Skin of body (tissue), 2 donors: Measurements from ENCODE around the gene DUSP10. TPM values are rescaled to one million over a fixed set of nuclear protein-coding genes. Genes with fewer than 3 reads are reported as not detected.

Experiments used
- DNase-seq: peaks from one replicate; lab custom pipeline; 2025; lab: John Stamatoyannopoulos, UW
- total RNA-seq: library from RNA; depleted of rRNA; stranded (reverse); fragments of >200 nt; gene quantifications from one replicate; pipeline ENCODE4 v1.2.3, GENCODE V29; 2014

The DUSP10 gene
- total RNA-seq, 1 donor from 2014 or later: 14.0 TPM

DNA sequence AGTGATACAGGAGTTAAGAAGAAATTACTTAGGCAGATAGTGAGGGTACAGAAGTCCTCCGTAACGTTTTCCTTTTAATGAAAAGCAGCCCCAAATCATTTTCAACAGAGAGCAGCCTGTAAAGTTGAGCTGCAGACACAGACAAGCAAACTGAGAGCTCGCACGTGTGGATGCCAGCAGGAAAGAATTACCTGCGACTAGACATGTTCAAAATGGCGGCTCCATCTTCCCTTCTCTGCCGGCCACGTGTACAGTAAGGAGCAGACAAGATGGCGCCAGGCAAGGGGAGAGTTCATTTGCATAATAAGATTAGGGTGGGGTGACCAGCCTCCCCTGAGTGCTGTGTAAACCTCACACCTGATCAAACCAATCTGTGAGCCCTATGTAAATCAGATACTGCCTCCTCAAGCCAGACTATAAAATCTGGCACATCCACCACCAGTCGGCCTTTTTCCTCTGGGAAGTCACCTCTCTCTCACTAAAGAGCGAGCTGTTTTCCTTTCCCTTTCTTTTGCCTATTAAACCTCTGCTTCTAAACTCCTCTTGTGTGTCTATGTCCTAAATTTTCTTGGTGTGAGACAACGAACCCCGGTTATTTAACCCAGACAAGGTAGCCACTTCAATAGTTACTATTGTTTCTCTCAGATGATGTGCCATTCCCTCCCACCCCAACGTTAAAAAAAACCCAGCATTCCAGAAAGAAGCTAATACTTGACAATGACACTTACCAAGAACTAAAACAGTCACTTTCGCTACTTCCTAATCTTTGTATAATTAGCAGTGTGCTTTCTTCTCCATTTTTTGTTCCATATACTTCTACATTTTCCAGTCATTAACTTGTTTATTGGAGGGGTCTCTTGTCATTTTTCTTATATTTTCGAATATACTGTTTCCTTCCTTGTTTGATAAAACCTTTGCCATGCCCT is 27.4 kb downstream of the DUSP10 start:
- no peak for DNase-seq

DNA sequence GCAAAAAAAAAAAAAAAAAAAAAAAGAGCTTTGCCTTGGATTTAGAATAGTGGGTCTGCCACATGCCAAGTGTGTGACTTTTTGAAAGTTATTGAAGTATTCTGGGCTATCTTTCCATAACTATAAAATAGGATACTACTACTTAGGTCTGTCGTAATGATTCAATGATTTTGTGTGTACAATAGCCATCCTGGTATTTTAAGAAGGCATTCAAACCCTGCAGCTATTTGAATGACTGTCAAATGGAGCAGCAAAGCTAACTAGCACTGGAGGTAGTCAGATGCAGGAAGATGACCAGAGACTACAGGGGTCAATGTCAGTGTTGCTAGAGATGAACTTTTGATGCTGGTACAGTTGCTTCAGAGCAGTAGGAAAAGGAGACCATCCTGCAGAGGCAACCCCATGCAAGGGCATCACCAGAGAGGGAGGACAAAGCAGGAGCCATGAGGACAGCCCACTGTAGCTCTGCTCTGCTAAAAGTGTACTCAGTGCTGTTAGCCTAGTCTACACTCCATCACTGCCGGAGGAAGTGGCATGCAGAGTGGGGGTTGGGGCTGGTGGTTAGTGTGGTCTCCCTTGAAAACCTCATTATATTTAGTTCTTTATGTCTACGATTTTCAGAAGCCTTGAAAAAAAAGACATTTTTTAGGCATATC is 29.0 kb downstream of the DUSP10 start:
- DNase-seq: no peak

DNA sequence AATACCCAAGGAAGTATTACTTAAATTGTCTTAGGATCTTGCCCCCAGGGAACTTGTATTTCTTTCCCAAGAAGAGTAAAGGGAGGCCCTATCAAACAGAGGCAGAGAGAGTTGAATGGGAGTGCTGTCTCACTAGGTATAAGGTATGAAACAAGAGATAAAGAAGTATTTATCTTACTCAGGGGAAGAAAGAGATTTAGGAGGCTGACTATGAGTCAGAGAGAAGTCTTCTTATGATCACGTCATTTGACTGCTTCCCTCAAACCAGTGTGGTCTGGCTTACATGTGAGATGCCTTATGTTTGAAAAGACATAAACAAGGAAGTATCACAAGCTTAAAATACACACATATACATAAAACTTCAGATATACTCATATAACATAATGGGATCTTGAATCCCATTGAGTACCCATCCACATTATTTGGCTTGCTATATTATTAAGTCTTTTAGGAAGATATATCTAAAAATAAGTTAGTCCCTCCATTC is 29.6 kb downstream of the DUSP10 start:
- DNase-seq: peak; percentile 21

GRCh38 chr1:221711656-221712055 is 30.2 kb downstream of the DUSP10 start:
- no peak for DNase-seq

GRCh38 chr1:221711063-221711577 is 30.8 kb downstream of the DUSP10 start:
- DNase-seq: no peak

GRCh38 chr1:221709854-221710253 is 32.0 kb downstream of the DUSP10 start:
- no peak for DNase-seq

- DNase-seq: peak; percentile 73
Observed at GRCh38 chr1:221708987-221709386, 32.9 kb downstream of the DUSP10 start.

DNA sequence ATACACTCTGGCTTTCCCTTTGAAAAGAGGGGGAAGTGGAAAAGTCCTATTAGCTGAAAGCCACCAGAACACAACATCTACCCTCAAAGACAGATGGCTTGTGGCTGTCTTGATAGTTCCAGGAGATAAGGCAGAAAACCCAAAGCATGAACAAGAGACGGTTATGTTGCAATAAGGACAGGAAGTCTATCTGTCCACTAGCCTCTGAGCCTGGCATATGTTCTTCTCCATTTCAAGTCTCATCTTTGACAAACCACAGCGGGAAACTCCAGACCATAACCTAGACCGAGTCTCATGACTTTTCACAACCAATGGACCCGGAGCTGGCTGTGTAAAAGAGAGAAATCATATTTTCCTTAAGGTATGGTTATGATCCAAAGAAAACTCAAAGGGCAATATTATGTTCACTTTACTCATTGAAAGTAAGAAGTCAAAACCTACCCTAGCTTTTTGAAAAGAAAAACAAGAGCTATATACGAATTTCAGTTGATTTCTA is 33.8 kb downstream of the DUSP10 start:
- DNase-seq: no peak

GRCh38 chr1:221706876-221707582 is 34.9 kb downstream of the DUSP10 start:
- DNase-seq: no peak

GRCh38 chr1:221706191-221706590 is 35.7 kb downstream of the DUSP10 start:
- DNase-seq: no peak

DNA sequence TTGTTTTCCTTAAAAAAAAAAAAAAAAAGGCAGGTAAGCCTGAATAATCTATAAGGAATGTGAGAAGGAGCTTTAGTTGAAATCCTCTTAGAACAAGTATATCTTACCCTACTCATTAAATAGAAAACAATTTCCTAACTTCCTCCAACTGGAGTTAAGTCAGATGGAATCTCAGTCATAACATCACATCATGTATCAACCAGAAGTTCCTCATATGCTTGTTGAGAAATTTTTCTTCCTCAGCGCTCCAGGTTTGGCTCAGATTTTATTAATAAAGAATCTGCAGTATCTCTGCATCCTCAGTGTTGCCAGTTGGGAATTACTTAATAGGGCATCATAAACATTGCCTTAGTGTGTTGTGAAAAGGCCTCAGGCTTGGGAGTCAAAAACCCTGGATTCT is 37.6 kb downstream of the DUSP10 start:
- DNase-seq: no peak

- DNase-seq: no peak
Observed at GRCh38 chr1:221701570-221702186, 40.2 kb downstream of the DUSP10 start.

GRCh38 chr1:221700948-221701347 is 40.9 kb downstream of the DUSP10 start:
- DNase-seq: no peak

- peak; percentile 27 for DNase-seq
Observed at GRCh38 chr1:221700536-221700935, 41.4 kb downstream of the DUSP10 start.

DNA sequence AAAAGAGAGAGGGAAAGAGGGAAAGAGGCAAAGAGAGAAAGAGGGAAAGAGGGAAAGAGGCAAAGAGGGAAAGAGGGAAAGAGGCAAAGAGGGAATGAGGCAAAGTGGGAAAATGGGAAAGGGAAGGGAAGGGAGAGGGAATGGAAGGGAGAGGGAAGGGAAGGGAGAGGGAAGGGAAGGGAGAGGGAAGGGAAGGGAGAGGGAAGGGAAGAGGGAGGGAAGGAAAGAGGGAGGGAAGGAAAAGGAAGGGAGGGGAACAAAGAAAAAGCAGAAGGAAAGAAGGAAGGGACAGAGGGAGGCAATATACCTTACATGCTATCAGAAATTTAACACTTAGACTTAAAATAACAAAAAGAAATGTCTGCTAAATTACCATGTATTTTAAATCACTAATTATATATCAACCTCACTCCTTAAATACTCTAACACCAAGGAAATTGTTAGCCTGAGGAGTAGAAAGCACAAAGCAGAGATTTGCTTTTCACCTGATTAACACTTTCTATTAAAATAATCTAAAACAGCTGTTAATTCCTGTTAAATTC is 41.8 kb downstream of the DUSP10 start:
- DNase-seq: no peak

DNA sequence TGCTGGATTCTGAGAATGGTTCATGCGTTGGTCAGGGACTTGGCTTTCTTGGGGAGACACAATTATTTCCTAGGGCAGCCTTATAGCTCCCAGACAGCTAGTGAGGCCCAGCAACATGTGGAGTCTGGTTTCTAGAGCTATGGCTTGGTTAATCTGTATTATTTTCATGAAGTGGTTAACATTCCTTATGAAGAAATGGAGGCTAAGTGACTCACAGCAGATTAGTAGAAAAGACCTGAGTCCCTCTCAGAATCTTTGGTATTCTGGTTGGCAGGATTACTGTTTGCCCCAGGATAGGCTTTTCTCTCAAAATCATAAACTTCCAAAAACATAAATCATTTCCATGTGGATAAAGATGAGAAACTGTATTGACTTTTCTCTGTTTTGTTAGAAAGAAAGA is 42.3 kb downstream of the DUSP10 start:
- no peak for DNase-seq

DNA sequence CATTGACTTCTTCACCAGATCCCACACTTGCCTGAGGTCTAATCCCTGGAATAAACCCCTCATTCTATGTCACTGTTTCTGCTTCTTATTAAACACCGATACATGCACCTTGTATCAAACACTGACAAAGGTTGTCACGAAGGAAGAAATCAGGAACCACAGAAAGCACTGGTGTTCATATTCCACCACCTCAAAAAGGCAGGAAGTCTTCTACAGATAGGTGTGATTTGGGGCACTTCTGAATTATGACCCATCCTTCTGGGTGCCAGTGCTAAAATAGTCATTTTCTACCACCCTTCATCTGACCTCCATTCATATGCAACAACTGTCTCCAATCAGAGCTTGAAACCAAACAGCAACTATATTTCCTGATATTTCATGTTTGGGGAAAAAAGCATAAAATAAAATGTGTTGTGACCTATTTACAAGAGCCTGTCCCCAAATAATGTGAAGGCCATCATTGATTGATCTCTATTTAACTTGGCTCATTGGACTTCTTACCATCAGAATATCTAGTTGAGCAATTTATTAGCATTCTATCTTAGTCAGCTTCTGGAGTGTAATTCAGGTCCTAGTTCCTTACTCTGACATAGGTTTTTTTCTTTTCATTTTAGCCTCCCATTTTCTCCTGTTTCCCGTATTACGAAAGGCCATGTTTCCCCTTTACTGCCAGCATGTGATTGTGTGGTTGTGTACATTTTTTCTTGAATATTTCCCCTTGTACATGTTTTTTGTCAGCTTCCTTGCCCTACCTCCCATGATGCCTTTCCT is 43.1 kb downstream of the DUSP10 start:
- no peak for DNase-seq

DNA sequence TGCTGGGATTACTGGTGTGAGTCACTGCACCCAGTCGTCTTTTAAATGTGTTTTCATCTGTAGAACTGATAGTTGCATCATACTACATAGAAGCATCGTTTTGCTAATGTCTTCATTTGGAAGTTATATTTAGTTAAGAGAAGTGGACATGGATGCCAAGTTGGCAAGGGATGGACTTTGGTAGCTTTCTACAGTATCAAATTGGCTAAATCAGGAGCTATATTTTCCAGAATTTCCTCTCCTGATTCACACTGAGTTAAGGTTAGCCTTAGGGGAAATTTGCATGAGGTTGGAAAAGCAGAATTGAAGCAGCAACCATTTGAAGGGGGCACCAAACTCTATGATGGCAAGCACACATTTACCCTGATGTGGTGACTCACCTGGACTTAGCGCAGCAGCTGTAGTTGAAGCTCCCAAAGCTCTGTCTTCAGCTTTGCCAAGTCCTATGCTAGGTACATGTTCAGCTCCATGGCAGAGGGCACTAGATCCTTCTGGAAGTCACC is 43.9 kb downstream of the DUSP10 start:
- no peak for DNase-seq

DNA sequence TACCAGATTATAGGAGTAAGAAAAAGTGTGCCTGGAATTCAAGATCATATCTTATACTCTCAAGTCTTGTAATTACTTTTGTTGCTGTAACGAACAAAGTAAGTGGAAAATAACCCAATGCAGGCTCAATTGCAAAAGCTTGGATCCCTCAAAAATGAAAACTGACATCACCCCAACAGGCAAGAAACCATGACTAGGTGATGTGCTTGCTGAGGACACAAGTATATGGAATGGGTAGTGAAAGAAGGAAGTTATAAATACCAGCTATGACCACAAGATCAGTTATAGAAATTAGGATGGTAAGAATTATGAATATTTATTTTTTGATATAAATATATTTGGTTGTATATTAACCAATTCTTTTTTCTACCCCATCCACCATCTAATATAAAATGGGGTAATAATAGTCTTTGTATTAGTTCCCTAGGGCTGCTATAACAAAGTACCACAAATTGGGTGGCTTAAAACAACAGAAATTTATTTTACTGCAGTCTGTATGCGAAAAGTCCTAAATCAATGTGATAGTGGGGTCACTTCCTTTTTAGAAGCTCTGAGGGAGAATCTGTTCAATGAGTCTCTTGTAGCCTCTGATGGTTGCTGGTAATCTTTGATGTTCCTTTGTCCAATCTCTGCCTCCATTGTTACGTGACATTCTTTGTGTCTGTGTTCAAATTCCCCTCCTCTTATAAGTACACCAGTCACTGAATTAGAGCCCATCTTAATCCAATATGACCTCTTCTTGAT is 45.0 kb downstream of the DUSP10 start:
- DNase-seq: no peak
